GM18868 (cell line): ENCODE measurements around the gene PIRT.

ENCODE experiments used
- ATAC-seq: cut with Tn5 transposase; IDR thresholded peaks from one replicate; pipeline ENCODE4 v1.9.1; 2021; ENCODE audit warnings: mild to moderate bottlenecking, moderate library complexity; ENCODE audit not compliant: unreplicated experiment

PIRT gene

GRCh38 chr17:10821770-10822169 lies 16.1 kb downstream of the PIRT start:
- ATAC-seq, result no peak

GRCh38 chr17:10821054-10821453 lies 16.8 kb downstream of the PIRT start:
- no peak for ATAC-seq

- no peak for ATAC-seq
Measured at GRCh38 chr17:10815319-10815718, 22.6 kb downstream of the PIRT start.

- ATAC-seq, result no peak
Measured at GRCh38 chr17:10814075-10814474, 23.8 kb downstream of the PIRT start.

GRCh38 chr17:10812674-10813073 lies 25.2 kb downstream of the PIRT start:
- ATAC-seq, result no peak

- no peak for ATAC-seq
Measured at GRCh38 chr17:10809605-10810004, 28.3 kb downstream of the PIRT start.

- no peak for ATAC-seq
Measured at GRCh38 chr17:10807704-10808128, 30.2 kb downstream of the PIRT start.

GRCh38 chr17:10806545-10807262 lies 31.2 kb downstream of the PIRT start:
- no peak for ATAC-seq

- ATAC-seq, result no peak
Measured at GRCh38 chr17:10805911-10806310, 32.0 kb downstream of the PIRT start.

- ATAC-seq, result no peak
Measured at GRCh38 chr17:10804546-10804945, 33.3 kb downstream of the PIRT start.

- ATAC-seq, result no peak
Measured at GRCh38 chr17:10803830-10804475, 33.9 kb downstream of the PIRT start, which contains the start of gene TMEM238L. Gene TMEM238L (minus strand): TSS chr17:10804099. CDS start chr17:10803963, 136 bp downstream.

- no peak for ATAC-seq
Measured at GRCh38 chr17:10803350-10803749, 34.5 kb downstream of the PIRT start.

GRCh38 chr17:10802496-10803284 lies 35.2 kb downstream of the PIRT start:
- ATAC-seq, result no peak

GRCh38 chr17:10799407-10799806 lies 38.5 kb downstream of the PIRT start:
- no peak for ATAC-seq

GRCh38 chr17:10798910-10799309 lies 39.0 kb downstream of the PIRT start:
- ATAC-seq, result no peak

GRCh38 chr17:10798332-10798749 lies 39.5 kb downstream of the PIRT start:
- no peak for ATAC-seq

GRCh38 chr17:10797476-10798328 lies 40.2 kb downstream of the PIRT start:
- ATAC-seq, result no peak

- no peak for ATAC-seq
Measured at GRCh38 chr17:10793816-10794215, 44.1 kb downstream of the PIRT start.

GRCh38 chr17:10793256-10793655 lies 44.6 kb downstream of the PIRT start:
- no peak for ATAC-seq

GRCh38 chr17:10792151-10792550 lies 45.7 kb downstream of the PIRT start:
- no peak for ATAC-seq
